Tracheal epithelial cell (primary cell): ENCODE results near the gene FLII. TPM values are rescaled to one million over a fixed set of nuclear protein-coding genes. Genes with fewer than 3 reads are reported as not detected.

ENCODE experiments used
- total RNA-seq: library from RNA; depleted of rRNA; stranded (reverse); fragments of >200 nt; gene quantifications from 2 replicates; pipeline ENCODE4 v1.2.1, GENCODE V29; 2014

The FLII gene
- 354 and 405 TPM in 2 replicates for total RNA-seq

GRCh38 chr17:18258356-18259038 lies at the start of gene FLII:
FLII (minus strand) TSS chr17:18258738; CDS start chr17:18258690, 48 bp downstream.

DNA sequence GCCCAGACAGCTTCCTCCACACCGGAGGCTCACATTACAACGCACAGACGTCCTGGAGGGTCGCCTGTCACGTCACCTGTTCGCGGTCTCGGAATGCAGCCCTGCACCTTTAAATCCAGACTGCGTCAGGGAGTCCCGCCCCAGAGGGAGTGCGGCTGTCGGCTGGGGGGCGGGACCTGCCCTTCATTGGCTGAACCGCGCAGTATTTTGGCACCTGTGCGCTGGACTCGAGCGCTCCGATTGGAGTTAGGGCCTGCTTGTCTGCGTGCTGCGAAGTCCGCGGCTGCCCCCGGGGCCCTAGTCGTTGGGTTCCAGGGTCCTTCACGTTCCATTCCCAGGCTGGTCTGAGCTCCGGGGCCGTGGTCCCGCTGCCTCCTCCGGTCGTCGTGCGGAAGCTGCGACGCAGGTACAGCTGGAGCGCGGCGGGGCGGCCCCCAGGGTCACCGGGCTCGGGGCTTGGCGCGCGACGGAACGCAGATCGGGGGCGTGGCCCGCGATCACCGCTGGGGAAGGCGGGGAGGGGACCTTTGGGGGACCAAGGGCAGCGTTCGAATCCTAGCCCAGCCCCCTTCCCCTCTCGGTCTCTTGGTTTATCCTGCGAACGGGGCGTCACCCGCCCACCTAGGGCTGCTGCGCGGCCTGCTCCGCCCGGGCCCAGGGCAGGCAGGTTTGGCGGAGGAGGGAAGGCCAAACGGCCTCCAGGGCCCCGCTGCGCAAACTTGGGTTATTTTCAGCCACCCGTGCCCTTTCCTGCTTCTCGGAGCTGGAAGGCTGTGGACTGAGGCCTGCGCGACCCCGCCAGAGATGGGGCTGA lies 2.0 kb upstream of the FLII start, which contains the start of gene MIEF2:
MIEF2 (plus strand) TSS at position 331 of the 814 bp plus-strand sequence. CDS start 2,059 bp downstream, outside the sequence.

GRCh38 chr17:18225121-18225641 lies 33.4 kb downstream of the FLII start, which contains the start of gene LLGL1:
LLGL1 (plus strand) TSS chr17:18225635; CDS start chr17:18225683, 48 bp downstream.

Other genes with a start within 250 kb of the FLII start
- gene ATPAF2, start 219.6 kb downstream of the FLII start, total RNA-seq, result 8.7 and 12.5 TPM in 2 replicates
- 11.3 and 12.0 TPM in 2 replicates for gene GID4, start 219.3 kb downstream of the FLII start, total RNA-seq
- gene DRG2, start 170.8 kb downstream of the FLII start, total RNA-seq, result 24.1 and 35.4 TPM in 2 replicates
- under 0.01 TPM in 2 replicates for gene MYO15A, start 150.0 kb downstream of the FLII start, total RNA-seq
- 103 and 130 TPM in 2 replicates for gene ALKBH5, start 74.9 kb downstream of the FLII start, total RNA-seq
- gene LLGL1, start 33.1 kb downstream of the FLII start, total RNA-seq, result 26.6 and 33.3 TPM in 2 replicates
- 17.9 and 30.8 TPM in 2 replicates for gene MIEF2, start 1.9 kb upstream of the FLII start, total RNA-seq
- 12.6 and 19.0 TPM in 2 replicates for gene TOP3A, start 56.3 kb upstream of the FLII start, total RNA-seq
- 14.2 and 14.7 TPM in 2 replicates for gene SMCR8, start 56.6 kb upstream of the FLII start, total RNA-seq
- gene SHMT1, start 104.8 kb upstream of the FLII start, total RNA-seq, result 11.1 and 13.2 TPM in 2 replicates
- 0.24 and 4.0 TPM in 2 replicates for gene EVPLL, start 119.0 kb upstream of the FLII start, total RNA-seq
- 1.2 TPM in 1 of 2 replicates, not detected in the other for gene LGALS9C, start 218.1 kb upstream of the FLII start, total RNA-seq